ENCODE measurements around the gene RPLP1. TPM values are rescaled to one million over a fixed set of nuclear protein-coding genes. Genes with fewer than 3 reads are reported as not detected.

RPLP1 gene
- total and polyA plus RNA-seq, 7 donors = 1,471 to 2,538 (median 1,985) TPM

DNA sequence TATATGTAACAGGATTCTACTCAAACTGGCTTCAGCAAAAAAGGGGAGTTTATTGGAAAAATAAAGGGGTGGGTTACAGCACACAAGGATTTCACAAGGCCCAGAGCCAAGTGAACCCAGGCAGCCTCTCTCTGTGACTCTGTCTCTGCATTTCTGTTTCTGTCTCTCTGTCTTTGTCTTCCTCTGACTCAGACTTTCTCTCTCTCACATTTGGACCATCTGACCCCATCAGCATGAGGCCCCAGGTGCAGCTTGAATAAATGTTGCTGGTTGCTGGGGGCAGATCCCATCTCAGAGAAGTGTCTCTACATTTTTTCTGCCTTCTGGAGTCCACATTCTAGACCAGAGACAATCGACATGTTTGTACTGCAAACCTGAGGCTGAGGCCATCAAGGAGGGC, 45.0 kb downstream of the RPLP1 start:
- H3K4me3 ChIP-seq = no peak overlapping the region
- intact Hi-C loops (cut with DNase I) = no loop called here
- ATAC-seq = no peak
- no peaks in the 10 kb centered on the region for H3K27me3 ChIP-seq (ENCODE audit: insufficient read depth in 3 of 3, low read length in 2 of 3)
- H3K27ac ChIP-seq = no peak overlapping the region
- no peak for DNase-seq
- H3K36me3 ChIP-seq (ENCODE audit: insufficient read depth in 1 of 2, low read depth in 1 of 2) = no peaks in the 10 kb centered on the region
- TF ChIP-seq, protein P1, sequence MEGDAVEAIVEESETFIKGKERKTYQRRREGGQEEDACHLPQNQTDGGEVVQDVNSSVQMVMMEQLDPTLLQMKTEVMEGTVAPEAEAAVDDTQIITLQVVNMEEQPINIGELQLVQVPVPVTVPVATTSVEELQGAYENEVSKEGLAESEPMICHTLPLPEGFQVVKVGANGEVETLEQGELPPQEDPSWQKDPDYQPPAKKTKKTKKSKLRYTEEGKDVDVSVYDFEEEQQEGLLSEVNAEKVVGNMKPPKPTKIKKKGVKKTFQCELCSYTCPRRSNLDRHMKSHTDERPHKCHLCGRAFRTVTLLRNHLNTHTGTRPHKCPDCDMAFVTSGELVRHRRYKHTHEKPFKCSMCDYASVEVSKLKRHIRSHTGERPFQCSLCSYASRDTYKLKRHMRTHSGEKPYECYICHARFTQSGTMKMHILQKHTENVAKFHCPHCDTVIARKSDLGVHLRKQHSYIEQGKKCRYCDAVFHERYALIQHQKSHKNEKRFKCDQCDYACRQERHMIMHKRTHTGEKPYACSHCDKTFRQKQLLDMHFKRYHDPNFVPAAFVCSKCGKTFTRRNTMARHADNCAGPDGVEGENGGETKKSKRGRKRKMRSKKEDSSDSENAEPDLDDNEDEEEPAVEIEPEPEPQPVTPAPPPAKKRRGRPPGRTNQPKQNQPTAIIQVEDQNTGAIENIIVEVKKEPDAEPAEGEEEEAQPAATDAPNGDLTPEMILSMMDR (IDR thresholded peaks at IDR 0.05) = no peak
- no peaks in the 10 kb centered on the region for H3K4me1 ChIP-seq
- no peaks in the 10 kb centered on the region for H3K9me3 ChIP-seq
- 88 to 92% (median 89%) methylated on average over 1 of the region's 1 CpG for WGBS, 3 donors

DNA sequence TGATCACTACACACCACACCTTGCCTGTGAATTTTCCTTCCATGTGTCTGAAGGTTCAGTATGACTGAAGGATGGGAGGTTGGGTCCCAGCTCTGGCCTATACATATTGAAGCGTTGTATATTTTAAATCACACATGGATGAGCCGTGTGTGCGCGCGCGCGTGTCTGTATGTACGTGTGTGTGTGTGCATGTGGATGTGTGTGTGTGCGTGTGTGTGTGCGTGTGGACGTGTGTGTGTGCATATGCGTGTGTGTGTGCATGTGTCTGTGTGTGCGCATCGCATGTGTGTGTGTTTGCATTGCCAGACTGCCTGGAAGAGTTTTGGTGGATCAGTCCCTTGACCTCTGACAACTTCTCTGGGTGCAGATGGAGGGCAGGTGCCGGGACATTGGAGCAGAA, 45.7 kb downstream of the RPLP1 start:
- ATAC-seq (no peak), DNase-seq (no peak)
- 90 to 91% (median 90%) methylated on average over 15 of the region's 15 CpGs for WGBS, 3 donors
- H3K4me1 ChIP-seq = no peaks in the 10 kb centered on the region
- no peaks in the 10 kb centered on the region for H3K9me3 ChIP-seq
- TF ChIP-seq, protein P1 (IDR thresholded peaks at IDR 0.05) = no peak
- no peaks in the 10 kb centered on the region for H3K36me3 ChIP-seq (ENCODE audit: insufficient read depth in 1 of 2, low read depth in 1 of 2)
- no peak overlapping the region for H3K27ac ChIP-seq
- intact Hi-C loops (cut with DNase I) = no loop called here
- H3K27me3 ChIP-seq (ENCODE audit: insufficient read depth in 3 of 3, low read length in 2 of 3) = no peaks in the 10 kb centered on the region
- H3K4me3 ChIP-seq = no peak overlapping the region

DNA sequence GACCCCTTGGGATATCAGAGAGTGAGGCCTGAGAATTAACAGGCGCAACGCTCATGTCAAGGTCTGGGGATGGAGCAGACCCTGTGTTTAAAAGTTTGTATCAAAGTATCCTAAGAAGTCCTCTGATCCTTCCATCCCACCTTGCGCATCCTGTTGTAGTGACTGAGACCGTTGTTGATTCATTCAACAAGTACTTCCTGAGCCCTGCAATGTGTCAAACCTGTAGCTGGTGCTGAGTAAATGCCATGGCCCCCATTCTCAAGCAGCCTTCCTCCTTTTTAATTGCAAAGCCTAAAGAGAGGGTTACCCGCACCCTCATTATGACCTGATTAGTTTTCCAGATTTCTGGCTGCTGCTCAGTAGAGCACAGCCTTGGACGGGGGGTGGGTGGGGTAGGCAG, 46.4 kb downstream of the RPLP1 start:
- DNase-seq (no peak), ATAC-seq (no peak)
- Histone ChIP-seq H3K9me3 (no peaks in the 10 kb centered on the region), H3K36me3 (ENCODE audit: insufficient read depth in 1 of 2, low read depth in 1 of 2) (no peaks in the 10 kb centered on the region), H3K4me1 (no peaks in the 10 kb centered on the region), H3K27me3 (ENCODE audit: insufficient read depth in 3 of 3, low read length in 2 of 3) (no peaks in the 10 kb centered on the region), H3K27ac (no peak overlapping the region), H3K4me3 (no peak overlapping the region)
- intact Hi-C loops (cut with DNase I) = no loop called here
- WGBS, 3 donors = 80 to 93% (median 87%) methylated on average over 6 of the region's 6 CpGs
- TF ChIP-seq, protein P1 (IDR thresholded peaks at IDR 0.05) = no peak

DNA sequence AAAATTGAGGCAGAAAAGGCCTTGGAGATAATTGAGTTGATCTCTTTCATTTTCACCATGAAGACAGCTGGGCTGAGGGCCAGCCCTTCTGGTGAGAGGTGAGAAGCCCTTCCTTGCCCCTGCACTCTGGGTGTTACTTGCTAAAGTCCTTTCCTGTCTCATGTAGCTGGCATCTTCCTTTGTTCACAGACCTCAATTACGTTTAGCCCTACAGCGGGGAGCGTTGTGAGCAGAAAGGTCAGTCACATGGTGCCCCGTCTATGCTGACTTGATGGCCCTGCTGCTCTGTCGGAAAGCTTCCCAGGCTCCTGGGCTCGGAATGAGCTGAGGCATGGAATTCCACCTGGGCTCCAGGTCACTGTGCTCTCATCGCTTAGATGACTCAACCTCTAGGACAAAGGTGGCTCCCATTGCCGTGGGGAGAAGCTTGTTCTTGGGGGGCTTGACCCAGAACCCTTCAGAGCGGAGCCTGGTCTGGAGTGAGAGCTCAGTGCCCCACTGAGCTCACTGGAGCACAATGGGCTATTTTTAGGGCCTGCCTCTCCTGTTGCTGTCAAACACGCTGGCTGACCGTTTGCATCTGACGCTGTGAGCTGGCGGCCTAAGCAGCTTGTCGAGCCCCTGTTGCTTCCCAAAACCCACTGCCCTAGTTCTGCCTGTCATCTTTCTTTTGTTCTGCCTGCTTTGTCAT, 47.0 kb downstream of the RPLP1 start:
- TF ChIP-seq, protein P1 (IDR thresholded peaks at IDR 0.05) = no peak
- no peaks in the 10 kb centered on the region for H3K4me1 ChIP-seq
- no peaks in the 10 kb centered on the region for H3K9me3 ChIP-seq
- peak; percentile 39 to 60 for DNase-seq
- no peaks in the 10 kb centered on the region for H3K36me3 ChIP-seq (ENCODE audit: insufficient read depth in 1 of 2, low read depth in 1 of 2)
- H3K27ac ChIP-seq = peak overlapping the region; percentile 66
- peak; percentile 94 to 95 (median 95) for ATAC-seq
- 21 to 37% (median 27%) methylated on average over 14 of the region's 14 CpGs for WGBS, 3 donors
- no peak overlapping the region for H3K4me3 ChIP-seq
- no peaks in the 10 kb centered on the region for H3K27me3 ChIP-seq (ENCODE audit: insufficient read depth in 3 of 3, low read length in 2 of 3)
- intact Hi-C loops (cut with DNase I) = no loop called here

DNA sequence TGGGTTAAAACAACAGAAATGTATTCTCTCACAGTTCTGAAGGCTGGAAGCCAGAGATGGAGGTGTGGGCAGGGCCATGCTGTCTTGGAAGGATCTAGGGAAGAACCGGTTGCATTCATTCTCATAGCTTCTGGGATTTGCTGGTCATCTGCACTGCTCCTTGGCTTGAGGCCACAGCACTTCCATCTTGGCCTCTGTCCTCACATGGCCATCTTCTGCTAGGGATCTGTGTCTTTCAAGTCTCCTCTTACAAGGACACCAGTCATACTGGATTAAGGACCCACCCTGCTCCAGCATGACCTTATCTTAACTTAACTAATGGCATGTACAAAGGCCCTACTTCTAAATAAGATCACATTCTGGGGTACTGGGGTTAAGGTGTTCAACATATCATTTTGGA, 47.7 kb downstream of the RPLP1 start:
- DNase-seq = no peak
- H3K36me3 ChIP-seq (ENCODE audit: insufficient read depth in 1 of 2, low read depth in 1 of 2) = no peaks in the 10 kb centered on the region
- H3K4me1 ChIP-seq = no peaks in the 10 kb centered on the region
- peak in 3 of 4 donors; percentile 32 to 54 (median 51) for ATAC-seq
- peak overlapping the region; percentile 66 for H3K27ac ChIP-seq
- H3K9me3 ChIP-seq = no peaks in the 10 kb centered on the region
- 35 to 64% (median 35%) methylated on average over 1 of the region's 1 CpG for WGBS, 3 donors
- no peaks in the 10 kb centered on the region for H3K27me3 ChIP-seq (ENCODE audit: insufficient read depth in 3 of 3, low read length in 2 of 3)
- TF ChIP-seq, protein P1 (IDR thresholded peaks at IDR 0.05) = no peak
- no peak overlapping the region for H3K4me3 ChIP-seq
- intact Hi-C loops (cut with DNase I) = no loop called here
